ENCODE results near the gene ADGRD1. TPM values are rescaled to one million over a fixed set of nuclear protein-coding genes. Genes with fewer than 3 reads are reported as not detected.
"Not testable (repeated sequence)": the region's sequence is repeated elsewhere in the genome, so short reads cannot be mapped to it uniquely, and the experiment has no call there.

The ADGRD1 gene
- polyA plus RNA-seq, 1 donor, result 13.7 TPM

GRCh38 chr12:131119345-131119744, 165.6 kb downstream of the ADGRD1 start:
- DNase-seq, result not testable (repeated sequence)

GRCh38 chr12:131119936-131120335, 166.2 kb downstream of the ADGRD1 start:
- no peak for DNase-seq

- no peak for DNase-seq
Observed at GRCh38 chr12:131120831-131121271, 167.1 kb downstream of the ADGRD1 start.

GRCh38 chr12:131121705-131122405, 168.1 kb downstream of the ADGRD1 start:
- DNase-seq, result no peak

GRCh38 chr12:131122631-131123030, 168.9 kb downstream of the ADGRD1 start:
- no peak for DNase-seq

- no peak for DNase-seq
Observed at GRCh38 chr12:131123817-131124216, 170.1 kb downstream of the ADGRD1 start.

GRCh38 chr12:131124487-131125280, 171.0 kb downstream of the ADGRD1 start:
- DNase-seq, result no peak

GRCh38 chr12:131126662-131127173, 173.0 kb downstream of the ADGRD1 start:
- no peak for DNase-seq

- no peak for DNase-seq
Observed at GRCh38 chr12:131128556-131128955, 174.8 kb downstream of the ADGRD1 start.

GRCh38 chr12:131128966-131129619, 175.4 kb downstream of the ADGRD1 start:
- not testable (repeated sequence) for DNase-seq

- DNase-seq, result no peak
Observed at GRCh38 chr12:131129839-131130238, 176.1 kb downstream of the ADGRD1 start.

GRCh38 chr12:131130311-131130911, 176.7 kb downstream of the ADGRD1 start:
- DNase-seq, result no peak

- no peak for DNase-seq
Observed at GRCh38 chr12:131131077-131131807, 177.5 kb downstream of the ADGRD1 start.

GRCh38 chr12:131131808-131132117, 178.1 kb downstream of the ADGRD1 start:
- DNase-seq, result no peak

- peak; percentile 79 for DNase-seq
Observed at GRCh38 chr12:131132118-131132892, 178.6 kb downstream of the ADGRD1 start.

- no peak for DNase-seq
Observed at GRCh38 chr12:131133015-131133905, 179.6 kb downstream of the ADGRD1 start.

- no peak for DNase-seq
Observed at GRCh38 chr12:131133994-131134393, 180.3 kb downstream of the ADGRD1 start.

- DNase-seq, result no peak
Observed at GRCh38 chr12:131134523-131135310, 181.0 kb downstream of the ADGRD1 start.

GRCh38 chr12:131135311-131135785, 181.6 kb downstream of the ADGRD1 start:
- DNase-seq, result no peak
